Stimulated activated CD4-positive, alpha-beta T cell treated with anti-CD3 and anti-CD28 coated beads, Interleukin-1b, Interleukin-23, amount 100 ng/mL, for 1 hour (primary cell): Measurements from ENCODE around the gene MSANTD1.
A peak's percentile ranks its signal among the peaks of the same experiment; 100 is the strongest.

Experiments
- DNase-seq, 2 donors: peaks; one replicate each; pipeline ENCODE4 v3.0.0-alpha.2; 2020; ENCODE audit warnings: low read depth in 2 of 2

Gene MSANTD1

DNA sequence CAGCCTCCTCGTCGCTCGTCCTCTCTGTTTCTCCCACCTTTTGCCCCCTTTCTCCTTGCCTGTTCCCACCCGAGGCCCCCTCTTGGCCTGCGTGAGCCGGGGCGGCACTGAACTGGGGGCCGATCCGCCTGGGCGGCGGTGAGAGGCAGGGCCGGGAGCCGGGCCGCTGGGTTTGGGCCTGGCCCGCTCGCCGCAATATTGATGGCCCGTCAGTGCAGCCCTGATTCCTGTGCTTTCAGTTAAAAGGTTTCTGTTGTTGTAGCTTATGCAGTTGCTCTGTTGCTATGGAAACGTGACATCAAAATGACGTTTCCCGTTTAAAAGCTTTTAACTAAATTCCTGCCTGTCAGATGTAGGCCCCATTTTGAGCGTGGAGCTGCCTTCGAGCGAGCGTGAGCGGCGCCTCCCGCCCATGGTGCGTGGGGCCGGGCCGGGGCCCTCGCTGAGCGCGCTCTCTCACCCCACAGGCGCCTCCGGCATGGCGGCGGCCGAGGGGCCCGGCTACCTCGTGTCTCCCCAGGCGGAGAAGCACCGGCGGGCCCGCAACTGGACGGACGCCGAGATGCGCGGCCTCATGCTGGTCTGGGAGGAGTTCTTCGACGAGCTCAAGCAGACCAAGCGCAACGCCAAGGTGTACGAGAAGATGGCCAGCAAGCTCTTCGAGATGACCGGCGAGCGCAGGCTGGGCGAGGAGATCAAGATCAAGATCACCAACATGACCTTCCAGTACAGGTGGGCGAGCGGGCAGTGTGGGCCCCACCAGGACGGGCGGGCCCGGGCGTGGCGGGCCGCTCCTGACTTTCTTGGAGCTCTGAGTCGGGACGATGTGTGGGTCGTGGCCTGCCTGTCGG is at the start of gene MSANTD1:
Gene MSANTD1 (plus strand): TSS at position 349 of the 851 bp plus-strand sequence. CDS start 64 bp downstream, at position 413.
- DNase-seq = no peak

DNA sequence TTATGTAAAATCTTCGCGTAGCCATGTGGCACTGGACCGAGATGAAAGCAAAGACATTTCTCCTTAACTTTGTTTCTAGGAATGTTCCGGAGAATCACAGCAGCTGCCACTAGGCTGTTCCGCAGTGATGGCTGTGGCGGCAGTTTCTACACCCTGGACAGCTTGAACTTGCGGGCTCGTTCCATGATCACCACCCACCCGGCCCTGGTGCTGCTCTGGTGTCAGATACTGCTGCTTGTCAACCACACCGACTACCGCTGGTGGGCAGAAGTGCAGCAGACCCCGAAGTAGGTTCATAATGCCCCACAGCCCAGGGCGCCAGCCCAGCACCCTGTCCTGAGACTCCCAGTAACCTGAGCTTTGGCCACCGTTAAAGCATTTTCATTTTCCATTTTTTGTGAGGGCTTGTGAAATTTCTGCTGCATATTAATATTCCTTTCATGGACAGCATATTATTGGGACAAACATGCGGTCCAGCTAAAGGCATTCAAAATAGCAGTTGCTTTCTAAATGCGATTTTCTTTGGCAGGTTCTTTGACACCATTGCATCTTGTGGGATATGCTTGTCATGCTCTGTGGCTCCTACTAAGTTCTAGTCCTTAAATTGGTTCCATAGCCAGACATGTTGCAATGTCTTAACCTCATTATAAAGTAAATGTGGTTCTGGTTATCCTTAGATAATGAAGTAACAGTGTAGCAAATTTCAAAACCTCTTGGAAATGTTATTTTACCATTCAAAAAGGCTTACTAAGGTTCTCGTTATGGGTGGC is 49.1 kb upstream of the MSANTD1 start:
- no peak for DNase-seq

DNA sequence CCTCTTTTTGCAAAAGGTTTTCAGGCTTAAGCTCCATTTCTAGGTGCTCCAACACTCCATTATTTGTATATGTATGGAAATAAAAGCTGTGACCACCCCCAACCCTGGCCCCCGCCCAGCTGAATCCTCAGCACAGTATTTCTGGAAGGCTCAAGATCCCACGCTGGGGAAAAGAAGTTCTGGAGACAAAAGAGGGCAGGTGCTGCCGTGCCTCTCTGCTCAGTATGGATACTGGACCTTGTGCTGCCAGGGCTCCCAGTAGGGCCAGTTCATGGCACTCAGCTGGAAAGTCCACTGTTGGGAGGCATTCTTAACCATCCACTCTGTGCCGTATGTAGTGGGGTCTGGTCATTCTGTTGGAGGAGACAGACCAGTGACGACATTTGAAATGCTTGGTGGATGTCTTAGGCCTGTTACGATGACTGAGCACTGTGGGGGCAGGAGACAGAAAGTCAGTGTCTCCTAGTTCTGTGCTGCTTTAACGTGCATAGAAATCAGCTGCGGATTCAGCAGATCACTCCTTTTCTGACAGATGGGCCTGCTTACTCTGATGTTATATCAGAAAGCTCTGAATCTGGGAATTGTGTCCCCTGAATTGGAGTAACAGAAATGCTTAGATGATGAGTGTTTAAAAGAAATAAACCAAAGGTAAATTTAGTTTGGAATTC is 48.4 kb upstream of the MSANTD1 start:
- DNase-seq = no peak

DNA sequence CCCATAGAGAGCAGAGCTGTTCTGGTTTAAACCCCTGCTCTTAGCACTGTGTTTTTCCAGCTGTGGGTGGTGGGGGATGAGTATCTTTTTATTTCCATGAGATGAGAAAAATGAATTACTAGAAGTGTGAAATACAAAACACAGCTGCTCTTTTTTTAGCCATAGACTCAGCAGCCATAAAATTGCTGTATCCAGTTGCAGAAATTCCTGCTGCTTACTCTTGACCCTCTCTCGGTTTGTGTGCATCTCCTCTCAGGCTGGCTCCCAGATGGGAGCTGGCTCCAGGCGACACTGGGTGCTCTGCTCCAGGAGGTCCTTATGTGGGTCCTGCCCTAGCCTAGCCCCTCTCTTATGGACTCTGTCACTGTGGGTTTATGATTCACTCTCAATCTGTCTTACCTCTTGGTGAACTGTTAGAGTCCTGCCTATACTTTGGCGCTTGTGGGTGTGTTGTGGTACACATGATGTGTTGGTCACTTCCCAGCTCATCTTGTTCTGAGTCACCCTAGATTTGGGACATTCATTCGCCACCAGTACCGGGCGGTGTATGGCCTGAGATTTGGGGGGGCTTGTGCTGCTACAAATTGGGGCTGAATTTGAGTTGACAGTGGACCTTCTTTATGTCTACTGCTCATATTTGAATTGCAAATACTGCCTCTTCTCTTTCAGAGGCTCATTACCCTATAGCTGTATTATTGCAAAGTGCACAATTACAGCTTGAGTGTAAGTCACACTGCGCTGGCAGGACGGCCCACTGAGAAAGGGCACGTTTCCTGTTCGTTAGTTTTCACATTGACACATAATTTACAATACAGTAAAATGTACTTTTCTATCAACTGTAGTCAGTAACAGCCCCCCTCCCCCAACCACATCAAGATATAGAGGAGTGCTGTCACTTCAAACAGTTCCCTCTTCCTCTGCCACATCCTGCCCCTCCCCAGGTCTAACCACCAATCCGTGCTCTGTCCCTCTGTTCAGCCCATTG is 46.9 kb upstream of the MSANTD1 start:
- peak; percentile 20 to 28 for DNase-seq

DNA sequence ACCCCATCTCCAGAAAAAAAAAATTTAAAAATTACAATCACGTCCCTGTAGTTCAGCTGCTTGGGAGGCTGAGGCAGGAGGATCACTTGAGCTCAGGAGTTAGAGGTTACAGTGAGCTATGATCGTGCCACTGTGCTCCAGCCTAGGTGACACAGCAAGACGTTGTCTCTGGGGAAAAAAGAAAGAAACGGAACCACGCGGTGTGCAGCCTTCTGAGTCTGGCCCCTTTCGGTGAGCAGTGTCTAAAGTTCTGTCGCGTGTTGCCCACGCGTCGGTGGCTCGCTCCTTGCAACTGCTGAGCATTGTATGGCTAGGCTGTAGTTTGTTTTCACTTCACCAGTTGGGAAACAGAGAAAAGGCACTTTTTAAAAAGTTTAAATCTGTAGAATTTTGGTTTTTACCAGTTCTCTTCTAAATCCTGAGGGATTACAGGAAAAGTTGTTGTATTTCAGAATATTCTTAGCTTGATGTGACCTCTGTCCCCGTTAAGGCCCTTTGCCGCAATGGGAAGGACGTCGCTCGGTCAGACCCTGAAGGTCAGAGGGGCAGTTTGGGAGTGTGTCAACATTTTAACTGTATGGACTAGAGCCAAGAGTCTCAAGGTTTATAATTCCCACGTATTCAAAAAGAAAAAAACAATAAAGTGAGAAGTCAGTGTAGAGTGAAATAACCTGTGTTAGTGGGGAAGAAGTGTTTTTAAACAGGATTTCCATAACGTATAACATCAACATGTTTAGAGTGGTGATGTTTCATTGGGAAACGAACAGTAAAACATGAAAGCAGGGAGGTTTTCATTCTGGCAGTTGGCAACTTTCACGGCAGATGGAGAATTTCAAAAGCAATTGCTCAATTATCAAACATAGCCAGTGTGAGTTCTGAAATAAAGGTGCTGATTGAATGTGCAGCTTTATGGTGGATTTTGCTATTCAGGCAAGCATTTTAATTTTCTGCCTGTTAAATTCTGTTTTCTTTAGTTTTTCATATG is 45.8 kb upstream of the MSANTD1 start:
- peak in 1 of 2 donors; percentile 5 for DNase-seq

DNA sequence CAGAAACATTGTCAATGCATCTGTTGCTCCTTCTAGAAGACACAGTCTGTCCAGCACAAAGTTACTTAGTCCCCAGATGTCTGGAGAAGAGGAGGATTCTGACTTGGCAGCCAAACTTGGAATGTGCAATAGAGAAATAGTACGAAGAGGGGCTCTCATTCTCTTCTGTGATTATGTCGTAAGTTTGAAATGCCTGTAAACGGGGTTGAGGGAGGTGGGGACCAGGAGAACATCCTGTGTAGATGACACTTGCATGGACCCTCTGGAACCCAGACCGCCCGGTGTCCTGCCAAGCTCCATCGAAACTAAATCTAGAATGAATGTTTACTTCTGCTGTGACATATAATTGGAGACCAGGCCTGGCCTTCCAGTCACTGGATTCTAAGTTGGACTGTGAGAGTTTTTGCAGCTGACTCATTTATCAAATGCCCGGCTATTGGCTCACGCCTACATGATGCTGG is 45.0 kb upstream of the MSANTD1 start:
- DNase-seq = no peak

DNA sequence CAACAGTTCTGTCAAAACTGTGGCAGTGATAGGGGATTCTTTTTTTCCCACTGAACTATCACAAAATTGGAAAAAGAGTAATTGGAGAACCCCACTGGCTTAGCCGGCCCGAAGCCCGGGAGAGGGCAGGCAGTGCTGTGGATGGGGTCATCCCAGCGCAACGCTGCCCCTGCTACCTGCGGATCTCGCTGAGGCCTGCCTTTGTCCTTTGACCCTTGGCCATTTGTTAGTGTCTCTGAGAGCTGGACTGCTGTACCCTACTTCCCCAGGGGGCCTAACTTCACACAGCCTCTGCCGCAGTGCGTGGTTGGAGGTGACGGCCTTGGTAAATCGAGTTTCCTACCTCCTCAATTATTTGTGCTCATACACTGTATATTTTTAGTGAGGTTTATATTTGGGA is 43.0 kb upstream of the MSANTD1 start:
- no peak for DNase-seq

DNA sequence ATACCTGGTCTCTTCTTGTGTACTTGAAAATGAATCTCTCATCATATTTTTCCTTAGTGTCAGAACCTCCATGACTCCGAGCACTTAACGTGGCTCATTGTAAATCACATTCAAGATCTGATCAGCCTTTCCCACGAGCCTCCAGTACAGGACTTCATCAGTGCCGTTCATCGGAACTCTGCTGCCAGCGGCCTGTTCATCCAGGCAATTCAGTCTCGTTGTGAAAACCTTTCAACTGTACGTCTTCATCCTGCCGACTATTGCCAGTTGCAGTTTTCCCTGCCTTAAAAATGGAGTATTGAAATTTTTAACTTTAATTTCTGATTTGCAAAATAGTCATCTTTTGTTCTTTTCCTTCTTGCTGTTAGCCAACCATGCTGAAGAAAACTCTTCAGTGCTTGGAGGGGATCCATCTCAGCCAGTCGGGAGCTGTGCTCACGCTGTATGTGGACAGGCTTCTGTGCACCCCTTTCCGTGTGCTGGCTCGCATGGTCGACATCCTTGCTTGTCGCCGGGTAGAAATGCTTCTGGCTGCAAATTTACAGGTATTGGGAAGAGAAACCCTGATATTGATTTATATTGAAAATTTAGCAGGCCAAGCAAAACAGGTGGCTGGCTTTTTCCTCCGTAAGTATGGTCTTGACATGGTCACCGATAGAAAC is 42.4 kb upstream of the MSANTD1 start:
- DNase-seq = no peak

DNA sequence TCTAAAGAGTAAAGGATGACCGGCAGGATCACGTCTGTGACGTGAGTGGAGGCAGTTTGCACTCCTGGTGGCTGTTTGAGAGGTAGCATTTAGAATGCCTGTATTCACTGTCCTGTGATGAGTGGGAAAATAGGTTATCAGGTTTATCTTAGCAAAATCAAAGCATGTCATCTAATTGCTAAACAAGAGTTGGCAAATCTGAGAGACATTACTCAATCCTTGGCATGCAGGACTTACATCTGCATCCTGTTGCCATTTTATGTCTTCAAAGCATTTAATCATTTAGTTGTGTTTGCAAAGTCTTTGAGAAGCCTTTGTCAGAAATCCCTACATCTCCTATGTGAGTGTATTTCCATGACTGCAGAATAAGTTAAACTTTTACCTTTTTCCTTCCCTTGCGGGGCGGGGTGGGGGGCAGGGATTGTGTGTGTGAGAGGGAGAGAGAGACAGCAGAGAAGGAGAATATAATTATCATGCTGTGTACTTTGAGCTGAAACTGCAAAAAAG is 41.4 kb upstream of the MSANTD1 start:
- no peak for DNase-seq

DNA sequence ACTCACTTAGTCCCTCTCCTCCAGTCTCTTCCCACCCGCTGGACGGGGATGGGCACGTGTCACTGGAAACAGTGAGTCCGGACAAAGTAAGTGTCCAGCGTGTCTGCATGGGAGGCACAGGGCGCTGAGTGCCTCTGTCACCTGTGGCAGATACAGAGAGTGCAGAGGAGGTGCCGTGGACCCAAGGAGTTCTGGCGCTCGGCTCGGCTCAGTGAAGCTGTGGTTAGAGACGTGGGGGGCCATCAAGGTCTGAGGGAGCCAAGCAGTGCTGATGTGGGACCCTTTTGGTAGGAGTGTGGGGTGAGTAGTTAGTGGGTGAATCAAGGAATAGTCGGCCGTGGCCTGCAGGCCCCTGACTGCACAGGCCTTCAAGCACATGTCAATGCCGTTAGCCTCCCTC is 40.1 kb upstream of the MSANTD1 start:
- DNase-seq = no peak

DNA sequence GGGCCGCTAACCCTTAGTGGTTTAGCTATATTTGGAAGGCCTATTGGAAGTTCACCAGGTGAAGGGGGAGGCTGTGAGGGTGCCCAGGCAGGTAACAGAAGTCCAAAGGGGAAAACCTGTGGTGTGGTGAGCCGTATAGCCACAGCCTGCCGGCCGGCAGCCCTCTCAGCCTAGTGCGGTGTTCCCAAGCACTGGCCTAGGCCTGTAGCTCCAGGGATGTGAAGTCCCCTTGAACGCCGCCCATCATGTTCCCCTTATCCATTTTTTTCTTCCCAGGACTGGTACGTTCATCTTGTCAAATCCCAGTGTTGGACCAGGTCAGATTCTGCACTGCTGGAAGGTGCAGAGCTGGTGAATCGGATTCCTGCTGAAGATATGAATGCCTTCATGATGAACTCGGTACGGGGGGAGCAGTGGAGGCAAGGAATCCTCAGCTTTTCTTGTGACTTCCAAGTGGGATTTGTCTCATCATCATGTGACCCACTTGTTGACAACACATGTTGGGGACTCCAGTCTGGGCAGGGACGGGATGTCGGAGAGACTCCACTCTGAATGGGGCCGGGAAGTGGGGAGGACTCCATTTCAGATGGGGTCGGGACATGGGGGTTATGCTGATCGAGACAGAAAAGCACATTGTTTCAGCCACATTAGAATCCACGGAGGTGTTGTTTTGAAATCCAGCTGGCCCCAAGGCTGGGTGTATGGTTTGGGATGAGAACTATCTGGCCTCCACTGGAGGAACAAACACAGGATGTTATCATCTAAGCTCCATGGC is 39.2 kb upstream of the MSANTD1 start:
- DNase-seq = no peak

DNA sequence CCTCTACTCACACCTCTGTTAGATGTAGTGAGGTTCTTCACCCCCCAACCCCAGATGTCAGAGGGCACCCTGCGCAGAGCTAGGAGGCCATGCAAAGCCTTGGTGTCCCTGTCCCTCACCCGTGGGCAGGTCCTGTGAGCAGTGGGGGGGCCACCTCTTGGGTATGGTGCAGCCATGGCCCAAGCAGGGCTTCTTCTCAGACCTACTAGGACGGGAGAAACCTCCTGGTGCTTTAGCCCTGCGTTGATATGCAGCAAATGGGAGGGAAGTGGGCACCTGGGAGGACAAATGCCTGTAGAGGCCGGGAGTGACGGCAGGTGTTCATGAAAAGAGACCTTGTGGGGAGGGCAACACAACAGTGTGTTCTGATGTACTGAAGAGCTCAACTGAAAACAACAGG is 38.5 kb upstream of the MSANTD1 start:
- no peak for DNase-seq

DNA sequence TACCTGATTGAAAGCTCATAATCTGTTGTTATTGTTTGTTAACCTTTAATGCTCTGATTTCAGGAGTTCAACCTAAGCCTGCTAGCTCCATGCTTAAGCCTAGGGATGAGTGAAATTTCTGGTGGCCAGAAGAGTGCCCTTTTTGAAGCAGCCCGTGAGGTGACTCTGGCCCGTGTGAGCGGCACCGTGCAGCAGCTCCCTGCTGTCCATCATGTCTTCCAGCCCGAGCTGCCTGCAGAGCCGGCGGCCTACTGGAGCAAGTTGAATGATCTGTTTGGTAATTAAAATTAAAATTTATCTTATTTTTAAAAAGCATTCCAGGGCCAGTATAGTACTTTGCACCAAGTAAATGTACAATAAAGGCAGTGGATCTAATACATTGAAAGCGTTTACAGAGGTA is 37.1 kb upstream of the MSANTD1 start:
- DNase-seq = no peak

DNA sequence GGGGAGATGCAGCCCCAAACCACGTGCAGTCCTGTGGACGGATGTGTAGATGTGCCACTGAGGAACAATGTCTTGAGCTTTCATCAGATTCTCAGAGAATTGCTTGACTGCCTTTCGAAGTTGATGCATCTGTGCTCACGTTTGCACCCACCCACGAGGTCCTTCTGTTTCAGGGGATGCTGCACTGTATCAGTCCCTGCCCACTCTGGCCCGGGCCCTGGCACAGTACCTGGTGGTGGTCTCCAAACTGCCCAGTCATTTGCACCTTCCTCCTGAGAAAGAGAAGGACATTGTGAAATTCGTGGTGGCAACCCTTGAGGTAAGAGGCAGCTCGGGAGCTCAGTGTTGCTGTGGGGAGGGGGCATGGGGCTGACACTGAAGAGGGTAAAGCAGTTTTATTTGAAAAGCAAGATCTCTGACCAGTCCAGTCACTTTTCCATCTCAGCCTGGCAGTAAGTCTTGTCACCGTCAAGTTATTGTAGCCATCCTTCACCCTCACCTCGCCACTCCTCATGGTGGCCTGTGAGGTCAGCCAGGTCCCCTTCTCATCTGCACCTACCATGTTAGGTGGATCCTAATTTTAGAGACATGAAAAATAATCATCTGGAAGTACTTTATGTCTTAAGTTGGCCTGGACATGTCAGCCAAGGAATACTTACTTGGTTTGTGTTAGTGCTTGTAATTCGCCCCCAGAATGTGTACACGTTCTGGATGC is 36.4 kb upstream of the MSANTD1 start:
- no peak for DNase-seq

DNA sequence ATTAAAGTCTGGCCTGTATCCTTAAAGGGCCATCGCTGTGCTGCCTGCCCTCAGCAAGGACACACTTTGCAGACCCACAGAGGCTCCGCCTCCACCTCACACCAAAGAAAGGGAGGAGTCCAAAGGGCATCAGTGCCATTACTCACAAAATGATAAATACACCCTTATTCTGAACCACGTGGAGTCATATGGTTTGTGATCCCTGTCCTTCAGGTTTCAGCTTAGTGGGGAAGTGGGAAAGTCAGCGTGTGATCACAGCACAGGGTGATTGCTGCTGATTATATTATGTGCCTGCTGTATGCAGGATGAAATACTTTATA is 35.9 kb upstream of the MSANTD1 start:
- DNase-seq = no peak

DNA sequence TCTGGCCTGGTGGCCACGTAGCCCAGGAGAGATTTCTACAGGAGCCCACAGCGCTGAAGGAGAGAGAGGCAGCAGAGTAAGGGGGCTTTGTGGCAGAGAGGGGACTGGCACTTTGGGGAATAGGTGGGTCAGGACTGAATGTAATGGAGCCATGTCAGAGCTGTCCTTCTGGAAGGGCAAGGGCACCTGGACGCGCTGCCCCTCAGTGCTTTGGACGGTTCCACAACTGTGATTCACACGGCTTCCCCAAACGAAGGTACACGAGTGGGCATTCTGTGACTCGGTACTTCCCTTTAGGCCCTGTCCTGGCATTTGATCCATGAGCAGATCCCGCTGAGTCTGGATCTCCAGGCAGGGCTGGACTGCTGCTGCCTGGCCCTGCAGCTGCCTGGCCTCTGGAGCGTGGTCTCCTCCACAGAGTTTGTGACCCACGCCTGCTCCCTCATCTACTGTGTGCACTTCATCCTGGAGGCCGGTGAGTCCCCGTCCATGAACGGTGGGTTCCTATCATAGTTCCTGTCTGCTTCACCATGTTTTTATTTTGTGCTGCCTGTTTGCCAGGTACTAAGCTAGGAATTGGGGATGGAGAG is 35.2 kb upstream of the MSANTD1 start:
- DNase-seq = no peak

DNA sequence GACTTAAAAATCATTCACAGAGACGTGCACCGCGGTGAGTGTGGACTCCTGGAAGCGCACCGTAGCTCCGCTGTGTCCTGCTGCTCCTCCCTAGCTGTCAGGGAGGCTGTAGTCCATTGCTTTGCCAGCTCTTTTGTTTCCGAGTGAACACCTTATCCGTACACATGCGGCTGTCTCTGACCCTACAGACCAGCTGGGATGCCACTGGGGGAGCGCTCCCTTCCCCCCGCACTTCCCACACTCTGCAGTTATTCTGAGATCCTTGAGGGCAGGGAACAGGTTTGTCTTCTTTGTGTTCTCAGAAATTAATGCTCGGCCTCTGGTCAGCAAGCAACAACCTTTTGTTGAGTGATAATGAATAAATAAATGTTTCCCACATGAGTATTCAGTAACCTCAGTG is 33.7 kb upstream of the MSANTD1 start:
- DNase-seq = no peak

DNA sequence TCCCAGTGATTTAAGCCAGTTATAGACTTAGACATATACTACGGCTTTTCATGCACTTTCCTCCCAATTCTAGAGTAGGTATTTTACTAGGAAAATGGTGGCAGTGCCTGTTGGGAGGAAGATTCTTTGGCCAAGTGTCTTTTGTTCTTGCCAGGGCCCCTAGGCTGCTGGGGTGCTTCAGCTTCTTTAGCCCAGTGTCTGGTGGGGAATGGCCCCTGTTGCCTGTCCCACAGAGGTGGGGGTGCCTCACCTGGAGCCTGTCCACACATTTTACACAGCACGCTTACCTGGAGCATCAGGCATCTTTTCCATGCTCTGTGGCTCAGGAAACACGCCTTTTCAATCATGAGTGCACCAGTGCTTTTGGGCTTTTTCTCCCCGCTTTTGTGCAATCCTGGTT is 33.2 kb upstream of the MSANTD1 start:
- DNase-seq = no peak
